HK-2 (cell line): Measurements from ENCODE around the gene COL4A2.

Source experiments
- DNase-seq: peaks from one replicate; pipeline ENCODE4 v3.0.0-alpha.2; 2018; ENCODE audit not compliant: unreplicated experiment

Gene COL4A2

DNA sequence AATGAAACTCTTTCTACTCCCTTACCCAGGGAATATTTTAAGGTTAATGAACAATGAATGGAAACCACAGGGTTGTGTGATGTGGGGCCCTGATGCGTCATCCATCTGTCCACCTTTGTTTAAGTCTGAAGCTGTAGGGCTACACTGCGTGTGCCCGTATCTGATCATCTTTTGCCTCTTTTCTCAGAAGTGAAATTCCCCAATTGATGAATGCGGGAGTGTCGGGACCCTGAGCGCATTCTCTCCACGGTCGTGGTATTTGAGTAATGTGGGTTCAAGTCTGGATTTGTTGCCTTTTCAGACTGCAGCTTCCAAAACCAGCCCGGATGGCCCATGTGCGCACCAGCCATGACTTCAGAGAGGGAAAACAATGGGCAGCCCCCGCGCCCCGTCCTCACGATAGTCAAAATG lies 112.3 kb downstream of the COL4A2 start:
- DNase-seq = no peak

DNA sequence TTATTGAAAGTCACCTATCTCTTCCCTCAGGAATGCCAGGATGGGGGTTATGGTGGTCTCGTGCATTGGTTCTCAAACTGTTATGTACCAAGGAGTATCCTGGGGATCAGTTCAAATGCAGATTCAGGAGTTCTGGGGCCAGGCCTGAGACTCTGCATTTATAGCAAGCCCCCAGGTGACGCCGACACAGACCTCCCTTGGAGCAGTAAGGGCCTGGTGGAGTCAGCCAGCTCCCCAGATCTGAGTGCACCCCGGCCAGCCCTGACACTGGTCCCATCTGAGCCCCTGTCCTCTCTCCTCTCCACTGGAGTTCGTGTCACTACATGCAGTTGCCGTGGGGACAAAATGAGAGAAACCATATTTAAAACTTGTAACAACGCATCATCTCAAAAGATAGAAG lies 112.9 kb downstream of the COL4A2 start:
- no peak for DNase-seq

DNA sequence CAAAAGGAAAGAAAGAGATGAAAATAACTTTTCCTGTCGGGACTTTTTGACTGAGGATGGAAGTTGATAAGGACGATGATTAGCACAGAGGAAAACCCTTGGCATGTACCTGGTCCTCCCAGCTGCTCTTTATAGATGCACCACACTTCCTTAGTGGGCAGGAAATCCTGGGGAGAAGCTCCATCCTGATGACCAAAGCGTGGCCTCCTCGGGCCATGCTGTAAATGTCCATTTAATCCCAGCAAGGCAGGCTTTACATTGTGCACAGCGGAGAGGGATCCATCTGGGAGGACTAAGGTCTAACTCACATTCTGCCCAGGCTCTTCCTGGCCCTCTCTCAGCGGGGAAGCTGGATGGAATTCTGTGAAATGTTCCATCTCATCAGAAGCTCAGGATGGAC lies 113.5 kb downstream of the COL4A2 start:
- DNase-seq = no peak

GRCh38 chr13:110421061-110421460 lies 114.0 kb downstream of the COL4A2 start:
- DNase-seq = no peak

- DNase-seq = no peak
Observed at GRCh38 chr13:110421696-110422385, 114.8 kb downstream of the COL4A2 start.

GRCh38 chr13:110422913-110423688 lies 116.0 kb downstream of the COL4A2 start:
- DNase-seq = no peak

DNA sequence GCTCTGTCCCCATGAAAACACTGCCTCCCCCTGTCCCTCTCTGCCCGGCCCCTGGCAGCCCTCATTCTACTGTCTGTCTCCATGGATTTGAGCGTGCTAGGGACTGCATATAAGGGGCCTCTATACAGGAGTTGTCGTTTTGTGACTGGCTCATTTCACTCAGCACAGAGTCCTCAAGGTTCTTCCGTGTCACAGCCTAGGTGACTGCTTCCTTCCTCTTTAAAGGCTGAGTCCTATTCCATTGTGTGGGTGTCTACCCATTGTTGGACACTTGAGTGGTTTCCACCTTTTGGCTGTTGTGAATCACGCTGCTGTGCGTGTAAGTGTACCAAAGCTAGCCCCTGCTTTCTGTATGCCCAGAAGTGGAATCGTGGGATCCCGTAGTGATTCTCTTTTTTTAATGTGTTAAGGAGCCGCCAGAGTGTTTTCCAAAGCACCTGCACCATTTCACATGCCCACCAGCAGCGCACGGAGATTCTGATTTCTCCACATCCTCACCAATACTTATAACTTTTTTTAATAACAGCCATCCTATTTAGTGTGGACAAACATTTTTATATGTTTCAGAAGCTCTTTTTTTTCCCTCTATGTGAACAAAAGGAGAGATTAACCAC lies 116.7 kb downstream of the COL4A2 start:
- no peak for DNase-seq

DNA sequence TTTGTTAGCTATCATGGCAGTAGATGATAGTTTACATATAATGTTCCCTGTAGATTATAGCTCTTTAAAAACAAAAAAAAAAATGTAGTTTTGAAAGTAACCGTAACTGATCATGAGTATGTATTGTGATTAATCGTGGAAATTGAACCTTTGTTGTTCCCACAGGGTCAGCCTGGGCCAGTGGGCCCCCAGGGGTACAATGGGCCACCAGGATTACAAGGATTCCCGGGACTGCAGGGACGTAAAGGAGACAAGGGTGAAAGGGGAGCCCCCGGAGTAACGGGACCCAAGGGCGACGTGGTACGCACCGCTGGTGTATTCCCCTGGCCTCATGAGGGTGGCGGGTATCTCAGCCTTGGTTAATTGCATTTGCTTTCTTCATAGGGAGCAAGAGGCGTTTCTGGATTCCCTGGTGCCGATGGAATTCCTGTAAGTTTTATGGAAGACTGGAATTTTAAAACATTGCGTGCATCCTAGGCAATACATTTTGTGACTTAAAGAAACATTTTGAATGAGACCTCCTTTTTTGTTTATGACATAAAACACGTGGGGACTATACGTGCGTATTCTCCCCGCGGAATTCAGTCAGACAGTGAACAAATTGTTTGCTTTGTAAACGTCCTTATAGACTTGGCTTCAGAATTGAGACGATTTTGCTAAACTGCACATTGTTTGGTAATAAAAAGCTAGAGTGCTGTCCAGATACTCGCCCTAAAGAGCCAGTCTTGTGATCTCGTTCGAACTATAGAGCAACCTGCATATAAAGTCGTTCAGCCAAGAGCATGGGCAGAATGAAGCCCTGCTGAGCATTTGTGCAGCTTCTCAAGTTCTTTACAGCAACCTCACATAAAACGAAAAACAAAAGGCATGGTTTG lies 117.7 kb downstream of the COL4A2 start:
- no peak for DNase-seq

GRCh38 chr13:110425444-110425780 lies 118.3 kb downstream of the COL4A2 start:
- no peak for DNase-seq

DNA sequence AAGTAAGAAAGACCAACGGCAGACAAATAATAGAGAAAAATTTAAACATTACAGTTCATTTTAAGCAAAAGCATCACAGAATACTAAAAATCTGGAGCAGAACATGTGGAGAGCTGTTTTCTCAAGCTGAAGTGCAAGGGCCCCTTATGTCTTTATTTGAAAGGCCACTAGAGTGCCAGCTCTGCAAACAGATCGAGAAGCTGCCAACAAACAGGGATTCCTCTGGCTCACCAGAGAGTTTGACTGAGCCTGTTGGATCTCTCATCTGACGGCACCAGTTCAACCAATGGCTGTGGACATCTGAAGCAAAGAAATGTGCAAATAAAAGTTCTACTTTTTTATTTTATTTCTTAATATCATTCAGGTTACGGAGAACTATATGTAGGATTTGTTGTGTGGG lies 119.7 kb downstream of the COL4A2 start:
- DNase-seq = no peak

GRCh38 chr13:110428313-110428712 lies 121.2 kb downstream of the COL4A2 start:
- DNase-seq = no peak

- no peak for DNase-seq
Observed at GRCh38 chr13:110430391-110431336, 123.6 kb downstream of the COL4A2 start.

DNA sequence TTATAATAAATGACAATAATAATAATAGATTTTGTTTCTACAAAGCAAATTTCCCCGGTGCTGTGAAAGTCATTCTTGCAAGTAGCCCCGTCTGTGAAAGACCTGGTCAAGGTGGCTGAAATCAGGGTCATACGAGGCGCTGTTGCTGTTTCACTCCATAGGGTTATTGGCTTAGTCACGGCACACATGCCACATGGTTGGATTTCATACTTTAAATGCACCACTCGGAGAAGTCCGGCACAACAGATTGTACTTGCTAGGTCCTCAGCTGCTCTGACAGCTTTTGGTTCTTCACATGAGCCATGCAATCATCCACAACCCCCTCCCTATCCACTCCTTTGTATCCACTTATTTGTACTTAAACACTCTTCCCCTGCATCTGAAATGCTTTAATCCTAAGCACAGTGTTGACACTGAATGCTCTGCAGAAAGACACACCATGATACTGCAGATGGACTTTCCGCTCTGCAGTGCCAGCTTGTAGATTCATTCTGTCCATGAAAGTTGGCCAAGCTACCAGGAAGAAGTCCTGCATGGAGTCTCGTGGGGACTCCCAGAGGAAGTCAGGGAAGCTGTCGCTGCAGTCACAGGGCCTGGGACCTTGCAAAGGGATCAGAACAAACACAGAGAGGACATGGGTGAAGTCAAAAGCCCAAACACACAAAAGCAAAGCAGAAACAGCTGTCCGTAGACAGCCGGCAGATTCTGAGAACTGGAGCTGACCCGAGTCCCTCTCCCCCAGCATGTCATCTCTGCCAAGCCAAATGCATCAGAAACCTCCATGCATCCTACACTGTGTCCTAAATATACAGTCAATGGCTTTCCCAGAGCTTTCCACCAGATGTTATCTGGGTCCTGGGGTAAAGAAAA lies 124.6 kb downstream of the COL4A2 start:
- DNase-seq = no peak

DNA sequence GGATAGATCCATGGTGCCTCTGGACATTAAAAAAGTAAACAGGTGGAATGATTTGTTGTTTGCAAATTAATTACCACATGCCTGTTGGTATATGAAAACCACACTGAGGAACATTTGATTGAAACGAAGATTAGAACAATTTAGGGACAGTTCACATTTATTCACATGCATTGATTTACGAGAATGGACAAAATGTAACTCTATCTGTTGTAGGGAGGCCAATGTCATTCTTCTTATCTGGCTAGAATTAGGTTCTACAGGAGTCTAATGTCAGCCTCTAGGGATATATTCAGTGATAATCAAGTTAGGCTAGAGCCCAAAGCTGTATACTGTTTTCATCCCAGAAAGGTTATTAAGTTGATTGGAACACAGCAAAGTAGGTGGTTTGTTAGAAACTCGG lies 125.4 kb downstream of the COL4A2 start:
- no peak for DNase-seq

GRCh38 chr13:110433014-110433413 lies 125.9 kb downstream of the COL4A2 start:
- no peak for DNase-seq

DNA sequence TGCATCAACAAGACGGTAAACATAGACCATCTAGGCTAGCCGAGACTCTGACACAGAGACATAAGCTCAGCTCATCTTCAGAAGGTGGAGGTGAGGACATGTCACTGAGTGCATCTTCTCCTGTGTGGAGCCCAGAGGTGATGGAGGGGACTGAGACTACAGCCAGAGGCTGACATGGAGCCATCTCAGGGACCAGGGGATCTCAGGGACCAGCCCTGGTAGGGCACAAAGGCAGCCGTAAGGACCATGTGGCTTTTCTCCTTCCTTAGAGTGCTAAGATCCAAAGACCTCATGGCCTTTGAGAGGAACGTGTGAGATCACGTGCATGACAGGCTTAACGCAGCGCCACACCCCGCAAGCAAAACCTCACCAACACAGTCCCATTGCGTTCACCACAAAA lies 127.5 kb downstream of the COL4A2 start:
- no peak for DNase-seq

GRCh38 chr13:110435331-110435730 lies 128.2 kb downstream of the COL4A2 start:
- DNase-seq = no peak

GRCh38 chr13:110436276-110436675 lies 129.2 kb downstream of the COL4A2 start:
- no peak for DNase-seq

GRCh38 chr13:110436786-110437370 lies 129.8 kb downstream of the COL4A2 start:
- no peak for DNase-seq

DNA sequence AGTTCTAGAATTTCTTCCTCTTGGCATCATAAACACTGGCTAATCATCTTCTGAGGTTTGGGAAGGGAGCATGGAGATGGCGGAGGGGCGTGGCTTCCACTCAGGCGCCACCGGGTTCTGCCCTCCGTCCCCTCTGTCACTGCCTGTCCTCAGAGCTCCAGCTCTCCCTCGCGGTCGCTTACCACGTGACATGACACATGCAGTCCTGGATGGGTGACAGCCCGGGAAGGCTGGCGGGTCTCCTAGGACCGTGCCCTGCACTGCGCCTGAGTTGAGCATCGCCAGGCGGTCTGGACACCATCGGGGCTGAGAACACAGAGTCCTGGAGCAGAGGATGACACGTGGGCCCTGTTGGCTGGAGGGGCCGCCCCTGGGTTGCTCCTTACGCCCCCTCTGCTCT lies 131.1 kb downstream of the COL4A2 start:
- DNase-seq = no peak
